ENCODE data around the gene ASB9. TPM values are rescaled to one million over a fixed set of nuclear protein-coding genes. Genes with fewer than 3 reads are reported as not detected.

Gene ASB9
- total and polyA plus RNA-seq, 2 experiments from 2014 or later: 0.97 TPM; not detected in 1

GRCh38 chrX:15242899-15243555 lies 26.9 kb downstream of the ASB9 start:
- no peak overlapping the region for H2AFZ ChIP-seq
- H3F3A ChIP-seq (ENCODE audit: insufficient read depth): no peaks in the 10 kb centered on the region
- WGBS, 2 experiments (ENCODE audit: low coverage in 1 of 2, low lambda C conversion rate in 2 of 2, missing lambda C conversion rate in 2 of 2): 10 to 11% methylated on average over 5 of the region's 5 CpGs
- no peaks in the 10 kb centered on the region for H3K9me3 ChIP-seq (ENCODE audit: low read depth)
- no peaks in the 10 kb centered on the region for H3K9me2 ChIP-seq (ENCODE audit: insufficient read depth)
- TF ChIP-seq EZH2phosphoT487 (IDR thresholded peaks at IDR 0.05; ENCODE audit: insufficient read depth, low read depth) (no peak), EZH2 (IDR thresholded peaks at IDR 0.05; ENCODE audit: insufficient read depth, poor library complexity, severe bottlenecking) (no peak)
- peak; percentile 67 for DNase-seq
- H3K4me2 ChIP-seq (ENCODE audit: unreplicated experiment): no peak overlapping the region
- no peaks in the 10 kb centered on the region for H3K27me3 ChIP-seq (replicated peaks; ENCODE audit: insufficient read depth)
- in situ Hi-C loops (cut with MboI): loop anchor here (25.0 kb wide), 1 partner anchor 1156 kb away; no protein-coding TSS in a partner anchor
- no peaks in the 10 kb centered on the region for H3K36me3 ChIP-seq (ENCODE audit: low read depth)
- no peaks in the 10 kb centered on the region for H3K79me2 ChIP-seq (ENCODE audit: insufficient read depth)
- no peaks in the 10 kb centered on the region for H3K4me1 ChIP-seq (ENCODE audit: insufficient read depth)
- H3K9ac ChIP-seq: no peak overlapping the region
- H3K4me3 ChIP-seq: no peak overlapping the region
- no peaks in the 10 kb centered on the region for H4K20me1 ChIP-seq (ENCODE audit: insufficient read depth)
- no peak overlapping the region for H3K27ac ChIP-seq

- no peaks in the 10 kb centered on the region for H3K79me2 ChIP-seq (ENCODE audit: insufficient read depth)
- H3K4me2 ChIP-seq (ENCODE audit: unreplicated experiment): no peak overlapping the region
- H3K9me2 ChIP-seq (ENCODE audit: insufficient read depth): no peaks in the 10 kb centered on the region
- TF ChIP-seq EZH2phosphoT487 (IDR thresholded peaks at IDR 0.05; ENCODE audit: insufficient read depth, low read depth): no peak
- TF ChIP-seq EZH2 (IDR thresholded peaks at IDR 0.05; ENCODE audit: insufficient read depth, poor library complexity, severe bottlenecking): no peak
- WGBS, 2 experiments (ENCODE audit: low coverage in 1 of 2, low lambda C conversion rate in 2 of 2, missing lambda C conversion rate in 2 of 2): 35 to 38% methylated on average over 3 of the region's 3 CpGs
- H3K36me3 ChIP-seq (ENCODE audit: low read depth): no peaks in the 10 kb centered on the region
- in situ Hi-C loops (cut with MboI): loop anchor here (25.0 kb wide), 1 partner anchor 1154 kb away; no protein-coding TSS in a partner anchor
- H3F3A ChIP-seq (ENCODE audit: insufficient read depth): no peaks in the 10 kb centered on the region
- no peaks in the 10 kb centered on the region for H4K20me1 ChIP-seq (ENCODE audit: insufficient read depth)
- no peak overlapping the region for H3K27ac ChIP-seq
- no peak overlapping the region for H3K4me3 ChIP-seq
- H2AFZ ChIP-seq: no peak overlapping the region
- H3K9me3 ChIP-seq (ENCODE audit: low read depth): no peaks in the 10 kb centered on the region
- no peaks in the 10 kb centered on the region for H3K4me1 ChIP-seq (ENCODE audit: insufficient read depth)
- no peaks in the 10 kb centered on the region for H3K27me3 ChIP-seq (replicated peaks; ENCODE audit: insufficient read depth)
- H3K9ac ChIP-seq: no peak overlapping the region
- DNase-seq: no peak
Observed at GRCh38 chrX:15241301-15241700, 28.6 kb downstream of the ASB9 start.

- no peaks in the 10 kb centered on the region for H3K36me3 ChIP-seq (ENCODE audit: low read depth)
- H3K27ac ChIP-seq: no peak overlapping the region
- in situ Hi-C loops (cut with MboI): loop anchor here (25.0 kb wide), 1 partner anchor 1153 kb away; no protein-coding TSS in a partner anchor
- H3K4me2 ChIP-seq (ENCODE audit: unreplicated experiment): no peak overlapping the region
- H3K4me1 ChIP-seq (ENCODE audit: insufficient read depth): no peaks in the 10 kb centered on the region
- no peaks in the 10 kb centered on the region for H3K9me2 ChIP-seq (ENCODE audit: insufficient read depth)
- no peaks in the 10 kb centered on the region for H4K20me1 ChIP-seq (ENCODE audit: insufficient read depth)
- no peaks in the 10 kb centered on the region for H3K9me3 ChIP-seq (ENCODE audit: low read depth)
- H2AFZ ChIP-seq: no peak overlapping the region
- no peaks in the 10 kb centered on the region for H3F3A ChIP-seq (ENCODE audit: insufficient read depth)
- 58 to 87% methylated on average over 2 to 5 of the region's 5 CpGs for WGBS, 2 experiments (ENCODE audit: low coverage in 1 of 2, low lambda C conversion rate in 2 of 2, missing lambda C conversion rate in 2 of 2)
- no peaks in the 10 kb centered on the region for H3K79me2 ChIP-seq (ENCODE audit: insufficient read depth)
- H3K27me3 ChIP-seq (replicated peaks; ENCODE audit: insufficient read depth): no peaks in the 10 kb centered on the region
- H3K9ac ChIP-seq: no peak overlapping the region
- no peak for TF ChIP-seq EZH2 (IDR thresholded peaks at IDR 0.05; ENCODE audit: insufficient read depth, poor library complexity, severe bottlenecking)
- no peak for TF ChIP-seq EZH2phosphoT487 (IDR thresholded peaks at IDR 0.05; ENCODE audit: insufficient read depth, low read depth)
- DNase-seq: no peak
- no peak overlapping the region for H3K4me3 ChIP-seq
Observed at GRCh38 chrX:15240414-15240813, 29.5 kb downstream of the ASB9 start.

- Histone ChIP-seq H3K4me1 (ENCODE audit: insufficient read depth) (no peaks in the 10 kb centered on the region), H2AFZ (no peak overlapping the region), H3K4me2 (ENCODE audit: unreplicated experiment) (no peak overlapping the region), H3K9me2 (ENCODE audit: insufficient read depth) (no peaks in the 10 kb centered on the region), H3K9me3 (ENCODE audit: low read depth) (no peaks in the 10 kb centered on the region), H3K27me3 (replicated peaks; ENCODE audit: insufficient read depth) (no peaks in the 10 kb centered on the region), H3K27ac (no peak overlapping the region), H3F3A (ENCODE audit: insufficient read depth) (no peaks in the 10 kb centered on the region), H3K36me3 (ENCODE audit: low read depth) (no peaks in the 10 kb centered on the region), H3K9ac (no peak overlapping the region), H4K20me1 (ENCODE audit: insufficient read depth) (no peaks in the 10 kb centered on the region), H3K4me3 (no peak overlapping the region), H3K79me2 (ENCODE audit: insufficient read depth) (no peaks in the 10 kb centered on the region)
- TF ChIP-seq EZH2phosphoT487 (IDR thresholded peaks at IDR 0.05; ENCODE audit: insufficient read depth, low read depth) (no peak), EZH2 (IDR thresholded peaks at IDR 0.05; ENCODE audit: insufficient read depth, poor library complexity, severe bottlenecking) (no peak)
- 86 to 96% methylated on average over 3 of the region's 3 CpGs for WGBS, 2 experiments (ENCODE audit: low coverage in 1 of 2, low lambda C conversion rate in 2 of 2, missing lambda C conversion rate in 2 of 2)
- no peak for DNase-seq
- in situ Hi-C loops (cut with MboI): loop anchor here (25.0 kb wide), 1 partner anchor 1149 kb away; no protein-coding TSS in a partner anchor
Observed at GRCh38 chrX:15236146-15236545, 33.7 kb downstream of the ASB9 start.
